SK-N-SH (cell line): Measurements from ENCODE around the gene SDCCAG8. TPM values are rescaled to one million over a fixed set of nuclear protein-coding genes. Genes with fewer than 3 reads are reported as not detected.

Experiments
- CTCF ChIA-PET: fragments of 300-600, 350-600 bp; formaldehyde crosslinking; extraction: SDS; loops from one replicate; lab custom pipeline; 2021; lab: Yijun Ruan, JAX
- POLR2A ChIA-PET: fragments of 350-600 bp; sonication (Branson Sonifier 250); formaldehyde crosslinking; extraction: SDS; loops from one replicate; lab custom pipeline; 2020; ENCODE audit warnings: antibody characterized with exemption, inconsistent platforms; lab: Yijun Ruan, JAX
- DNase-seq: peaks from one replicate; pipeline ENCODE4 v3.0.0; 2012
- H2AFZ ChIP-seq: fragments of 200-600 bp; sonication (generic); 2 replicates; pipeline ENCODE4 v1.8.1; 2016; ENCODE audit warnings: antibody characterized with exemption, mild to moderate bottlenecking, low read depth
- H3F3A ChIP-seq: fragments of 200-600 bp; sonication (generic); replicated peaks from 2 replicates; pipeline ENCODE3; 2016; ENCODE audit warnings: antibody characterized with exemption, mild to moderate bottlenecking; ENCODE audit not compliant: insufficient read depth
- H3K27ac ChIP-seq, 2 experiments: fragments of 200-500 bp in 1 of 2; fragments of 200-600 bp in 1 of 2; sonication (Bioruptor generic) in 1 of 2; sonication (generic), shearing (Covaris generic) in 1 of 2; 2 replicates each; pipeline versions ENCODE4 v1.5.1 to v1.6.1; 2014 to 2016; ENCODE audit warnings: low read depth in 2 of 2, inconsistent platforms in 1 of 2, low read length in 1 of 2, mild to moderate bottlenecking in 1 of 2, mixed read lengths in 1 of 2
- H3K27me3 ChIP-seq: fragments of 200-600 bp; sonication (generic), shearing (Covaris generic); 2 replicates; pipeline ENCODE4 v1.6.1; 2016; ENCODE audit warnings: mixed run types; ENCODE audit not compliant: insufficient read depth
- H3K36me3 ChIP-seq, 2 experiments: fragments of 200-500 bp in 1 of 2; fragments of 200-600 bp in 1 of 2; sonication (Bioruptor generic) in 1 of 2; sonication (generic) in 1 of 2; replicated peaks in 1 of 2; 2 replicates each; pipeline versions ENCODE3 to v1.5.1; 2014 to 2016; ENCODE audit warnings: low read length in 1 of 2, mild to moderate bottlenecking in 1 of 2; ENCODE audit not compliant: insufficient read depth in 2 of 2, control insufficient read depth in 1 of 2
- H3K4me1 ChIP-seq, 2 experiments: fragments of 200-500 bp in 1 of 2; fragments of 200-600 bp in 1 of 2; sonication (Bioruptor generic) in 1 of 2; sonication (generic), shearing (Covaris generic) in 1 of 2; 2 replicates each; pipeline versions ENCODE4 v1.5.1 to v1.6.1; 2014 to 2016; ENCODE audit warnings: low read depth in 1 of 2, low read length in 1 of 2, mixed run types in 1 of 2; ENCODE audit not compliant: insufficient read depth in 2 of 2, control insufficient read depth in 1 of 2
- H3K4me2 ChIP-seq: fragments of 200-600 bp; sonication (generic), shearing (Covaris generic); 2 replicates; pipeline ENCODE4 v1.6.1; 2017; ENCODE audit warnings: mixed run types
- H3K4me3 ChIP-seq, 2 experiments: fragments of 200-500 bp in 1 of 2; fragments of 200-600 bp in 1 of 2; sonication (Bioruptor generic) in 1 of 2; sonication (generic), shearing (Covaris generic) in 1 of 2; 2 replicates each; pipeline versions ENCODE4 v1.5.1 to v1.8.1; 2014 to 2016; ENCODE audit warnings: low read depth in 2 of 2, inconsistent platforms in 1 of 2, low read length in 1 of 2, mild to moderate bottlenecking in 1 of 2, mixed read lengths in 1 of 2, moderate library complexity in 1 of 2
- H3K79me2 ChIP-seq: fragments of 200-600 bp; sonication (generic); 2 replicates; pipeline ENCODE4 v1.8.1; 2017; ENCODE audit warnings: mild to moderate bottlenecking; ENCODE audit not compliant: insufficient read depth
- H3K9ac ChIP-seq: fragments of 200-600 bp; sonication (generic); 2 replicates; pipeline ENCODE4 v1.6.1; 2017; ENCODE audit warnings: mixed run types
- H3K9me2 ChIP-seq: fragments of 200-600 bp; sonication (generic); 2 replicates; pipeline ENCODE4 v1.6.1; 2017; ENCODE audit warnings: mixed run types
- H3K9me3 ChIP-seq: fragments of 200-600 bp; sonication (generic); 2 replicates; pipeline ENCODE4 v1.6.1; 2017; ENCODE audit warnings: mixed run types, mild to moderate bottlenecking, moderate library complexity
- H4K20me1 ChIP-seq: fragments of 200-600 bp; sonication (generic); 2 replicates; pipeline ENCODE4 v1.6.1; 2017; ENCODE audit warnings: mild to moderate bottlenecking, mixed run types; ENCODE audit not compliant: insufficient read depth
- CHD2 ChIP-seq: fragments of 150-350 bp; IDR thresholded peaks from 2 replicates; pipeline ENCODE4 v1.6.1; 2018; ENCODE audit warnings: low read length; ENCODE audit not compliant: partially characterized antibody
- CTCF ChIP-seq: fragments of 200-600 bp; sonication (generic); IDR thresholded peaks from 2 replicates; pipeline ENCODE4 v1.6.1; 2017; ENCODE audit warnings: antibody characterized with exemption, mild to moderate bottlenecking, moderate library complexity
- EP300 ChIP-seq, 2 experiments: IDR thresholded peaks; 2 replicates each; pipeline versions ENCODE4 v1.4.0 to v1.6.1; 2012; ENCODE audit warnings: borderline replicate concordance in 1 of 2, low read depth in 1 of 2, low read length in 1 of 2
- FOSL2 ChIP-seq: IDR thresholded peaks from 2 replicates; pipeline ENCODE4 v1.4.0; 2012; ENCODE audit warnings: low read depth, mild to moderate bottlenecking, moderate library complexity, borderline replicate concordance
- GABPA ChIP-seq: IDR thresholded peaks from 2 replicates; pipeline ENCODE4 v1.4.0; 2012; ENCODE audit warnings: low read depth, mild to moderate bottlenecking
- GATA2 ChIP-seq: sonication (generic); formaldehyde crosslinking; IDR thresholded peaks from 2 replicates; pipeline ENCODE4 v1.5.0; 2020; ENCODE audit warnings: mild to moderate bottlenecking, missing genetic modification reagents
- IRF3 ChIP-seq: fragments of 150-350 bp; IDR thresholded peaks from 2 replicates; pipeline ENCODE4 v1.6.1; 2016; ENCODE audit warnings: mild to moderate bottlenecking, low read depth, low read length
- JUND ChIP-seq: IDR thresholded peaks from 2 replicates; pipeline ENCODE4 v1.4.0; 2012
- MAX ChIP-seq: IDR thresholded peaks from 2 replicates; pipeline ENCODE4 v1.4.0; 2012; ENCODE audit warnings: low read depth
- MEF2A ChIP-seq: IDR thresholded peaks from 2 replicates; pipeline ENCODE4 v1.4.0; 2012; ENCODE audit warnings: low read depth, borderline replicate concordance
- MXI1 ChIP-seq: IDR thresholded peaks from 2 replicates; pipeline ENCODE4 v1.6.1; 2012; ENCODE audit warnings: mild to moderate bottlenecking, low read depth, low read length, improper control_type of control experiment
- NRF1 ChIP-seq: IDR thresholded peaks from 2 replicates; pipeline ENCODE4 v1.6.1; 2012; ENCODE audit warnings: low read depth, mild to moderate bottlenecking, low read length
- PBX3 ChIP-seq: IDR thresholded peaks from 2 replicates; pipeline ENCODE4; 2012
- RAD21 ChIP-seq: IDR thresholded peaks from 2 replicates; pipeline ENCODE4 v1.6.1; 2012; ENCODE audit warnings: mild to moderate bottlenecking, low read length
- RCOR1 ChIP-seq: fragments of 150-350 bp; IDR thresholded peaks from 2 replicates; pipeline ENCODE4 v1.6.1; 2017; ENCODE audit warnings: antibody characterized with exemption, low read length
- REST ChIP-seq: IDR thresholded peaks from 2 replicates; pipeline ENCODE4 v1.6.1; 2012; ENCODE audit warnings: mild to moderate bottlenecking, low read depth, low read length, moderate library complexity
- SIN3A ChIP-seq: IDR thresholded peaks from 2 replicates; pipeline ENCODE4 v1.6.1; 2012; ENCODE audit warnings: low read depth, mild to moderate bottlenecking, low read length, moderate library complexity, borderline replicate concordance
- TAF1 ChIP-seq: IDR thresholded peaks from 2 replicates; pipeline ENCODE4 v1.6.1; 2012; ENCODE audit warnings: low read depth, mild to moderate bottlenecking, low read length, moderate library complexity, borderline replicate concordance
- TCF12 ChIP-seq: IDR thresholded peaks from 2 replicates; pipeline ENCODE4 v1.4.0; 2012
- USF1 ChIP-seq: IDR thresholded peaks from 2 replicates; pipeline ENCODE4 v1.4.0; 2012; ENCODE audit warnings: low read depth, borderline replicate concordance
- YY1 ChIP-seq: IDR thresholded peaks from 2 replicates; pipeline ENCODE4 v1.4.0; 2012; ENCODE audit warnings: low read depth, mild to moderate bottlenecking
- ZBTB33 ChIP-seq: IDR thresholded peaks from 2 replicates; pipeline ENCODE4 v1.4.0; 2012; ENCODE audit warnings: low read depth, borderline replicate concordance
- WGBS: methylation state at CpG from one replicate; pipeline ENCODE4 v1.1.6; 2017; ENCODE audit warnings: low lambda C conversion rate; 5-methylcytosine and 5-hydroxymethylcytosine counted together
- polyA plus RNA-seq, 3 experiments: library from polyadenylated mRNA; depleted of rRNA; stranded (reverse); fragments of >200 nt; gene quantifications; 2 replicates each; pipeline ENCODE4 v1.2.3, GENCODE V29; 2012

SDCCAG8 gene
- polyA plus RNA-seq, 1 of the 3 experiments (the other 2 are of a cell fraction): 22.7 TPM

- CTCF ChIA-PET: interaction anchor here (1.1 to 1.7 kb wide), 5 partner anchors 11 to 253 kb away, joined by 3 to 7 read pairs (median 3); no protein-coding TSS in a partner anchor
- H3K4me3 ChIP-seq: peak overlapping the region; percentile 9 to 36; a peak in 3 of 4 replicates
Measured at GRCh38 chr1:243421784-243422183, 165.9 kb downstream of the SDCCAG8 start.

More at GRCh38 chr1:243421784-243422183, 165.9 kb downstream of the SDCCAG8 start:
- TF ChIP-seq YY1 (no peak), RCOR1 (no peak), USF1 (no peak), SIN3A (no peak), CHD2 (peak; percentile 28), FOSL2 (peak; percentile 68), MXI1 (peak; percentile 72), MEF2A (no peak), TCF12 (peak; percentile 67), MAX (peak; percentile 78), ZBTB33 (no peak), GABPA (no peak), RAD21 (no peak), NRF1 (no peak), EP300 (IDR thresholded peaks at IDR 0.05; ENCODE audit: borderline replicate concordance in 1 of 2, low read depth in 1 of 2, low read length in 1 of 2) (no peak), IRF3 (no peak), TAF1 (0 out of 2 replicates have a peak, but pooled peaks have one; percentile 5), JUND (peak; percentile 75), PBX3 (peak; percentile 37), GATA2 (CRISPR knock-in tag) (no peak), CTCF (no peak), REST (no peak)
- Histone ChIP-seq H3K4me1 (peaks cover 0 to 11% of the 10 kb centered on the region in 2 experiments; a peak in 2 of 4 replicates), H2AFZ (peak overlapping the region; percentile 2; the same call in 1 of the 2 replicates), H3K9ac (peak overlapping the region; percentile 20; the same call in 1 of the 2 replicates), H3K9me2 (no peaks in the 10 kb centered on the region), H3F3A (peaks cover 4% of the 10 kb centered on the region), H3K79me2 (no peaks in the 10 kb centered on the region), H3K4me2 (peak overlapping the region; percentile 51), H4K20me1 (no peaks in the 10 kb centered on the region), H3K27ac (peak overlapping the region; percentile 33 to 91), H3K27me3 (no peaks in the 10 kb centered on the region), H3K9me3 (no peaks in the 10 kb centered on the region), H3K36me3 (peaks cover 8 to 37% of the 10 kb centered on the region in 2 experiments)
- WGBS: 8% methylated on average over 6 of the region's 6 CpGs
- peak; percentile 57 for DNase-seq
- POLR2A ChIA-PET: interaction anchor here (1.1 to 1.2 kb wide), 2 partner anchors 11 to 30 kb away, joined by 3 to 5 read pairs; no protein-coding TSS in a partner anchor
